ENCODE data around the gene SMG7.

GRCh38 chr1:183487674-183488442 lies 15.6 kb downstream of the SMG7 start:
- TF ChIP-seq POLR2AphosphoS5 (IDR thresholded peaks at IDR 0.05; ENCODE audit: low read depth, low read length) (no peak), SIN3A (IDR thresholded peaks at IDR 0.05; ENCODE audit: borderline replicate concordance, insufficient read depth, low read length) (no peak), FOXP2 (optimal IDR thresholded peaks at IDR 0.05; ENCODE audit: borderline replicate concordance, extremely low read depth, extremely low read length, insufficient read depth) (no peak), TAF1 (IDR thresholded peaks at IDR 0.05; ENCODE audit: borderline replicate concordance, insufficient read depth, low read length) (no peak)
- TF ChIP-seq, protein P1, sequence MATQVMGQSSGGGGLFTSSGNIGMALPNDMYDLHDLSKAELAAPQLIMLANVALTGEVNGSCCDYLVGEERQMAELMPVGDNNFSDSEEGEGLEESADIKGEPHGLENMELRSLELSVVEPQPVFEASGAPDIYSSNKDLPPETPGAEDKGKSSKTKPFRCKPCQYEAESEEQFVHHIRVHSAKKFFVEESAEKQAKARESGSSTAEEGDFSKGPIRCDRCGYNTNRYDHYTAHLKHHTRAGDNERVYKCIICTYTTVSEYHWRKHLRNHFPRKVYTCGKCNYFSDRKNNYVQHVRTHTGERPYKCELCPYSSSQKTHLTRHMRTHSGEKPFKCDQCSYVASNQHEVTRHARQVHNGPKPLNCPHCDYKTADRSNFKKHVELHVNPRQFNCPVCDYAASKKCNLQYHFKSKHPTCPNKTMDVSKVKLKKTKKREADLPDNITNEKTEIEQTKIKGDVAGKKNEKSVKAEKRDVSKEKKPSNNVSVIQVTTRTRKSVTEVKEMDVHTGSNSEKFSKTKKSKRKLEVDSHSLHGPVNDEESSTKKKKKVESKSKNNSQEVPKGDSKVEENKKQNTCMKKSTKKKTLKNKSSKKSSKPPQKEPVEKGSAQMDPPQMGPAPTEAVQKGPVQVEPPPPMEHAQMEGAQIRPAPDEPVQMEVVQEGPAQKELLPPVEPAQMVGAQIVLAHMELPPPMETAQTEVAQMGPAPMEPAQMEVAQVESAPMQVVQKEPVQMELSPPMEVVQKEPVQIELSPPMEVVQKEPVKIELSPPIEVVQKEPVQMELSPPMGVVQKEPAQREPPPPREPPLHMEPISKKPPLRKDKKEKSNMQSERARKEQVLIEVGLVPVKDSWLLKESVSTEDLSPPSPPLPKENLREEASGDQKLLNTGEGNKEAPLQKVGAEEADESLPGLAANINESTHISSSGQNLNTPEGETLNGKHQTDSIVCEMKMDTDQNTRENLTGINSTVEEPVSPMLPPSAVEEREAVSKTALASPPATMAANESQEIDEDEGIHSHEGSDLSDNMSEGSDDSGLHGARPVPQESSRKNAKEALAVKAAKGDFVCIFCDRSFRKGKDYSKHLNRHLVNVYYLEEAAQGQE (IDR thresholded peaks at IDR 0.05; ENCODE audit: insufficient read depth in 1 of 2, low read depth in 2 of 2, low read length in 2 of 2): no peak
